GM18951 (cell line): ENCODE measurements around the gene SMIM1.
A peak's percentile ranks its signal among the peaks of the same experiment; 100 is the strongest.
"Not testable (repeated sequence)": the region's sequence is repeated elsewhere in the genome, so short reads cannot be mapped to it uniquely, and the experiment has no call there.

Experiments
- POLR2A ChIP-seq: IDR thresholded peaks from 4 replicates; pipeline ENCODE4 v1.6.1; 2011; ENCODE audit warnings: mild to moderate bottlenecking; ENCODE audit not compliant: insufficient read length, insufficient read depth; ENCODE audit errors: extremely low read depth
- in situ Hi-C: fragments of 300-500 bp; cut with MboI; formaldehyde crosslinking; loops from one replicate; pipeline ENCODE4 v1.12.0; 2022; ENCODE audit warnings: low sequenced_read_pairs, mixed read lengths, inconsistent platforms; ENCODE audit not compliant: unreplicated experiment

SMIM1 gene

DNA sequence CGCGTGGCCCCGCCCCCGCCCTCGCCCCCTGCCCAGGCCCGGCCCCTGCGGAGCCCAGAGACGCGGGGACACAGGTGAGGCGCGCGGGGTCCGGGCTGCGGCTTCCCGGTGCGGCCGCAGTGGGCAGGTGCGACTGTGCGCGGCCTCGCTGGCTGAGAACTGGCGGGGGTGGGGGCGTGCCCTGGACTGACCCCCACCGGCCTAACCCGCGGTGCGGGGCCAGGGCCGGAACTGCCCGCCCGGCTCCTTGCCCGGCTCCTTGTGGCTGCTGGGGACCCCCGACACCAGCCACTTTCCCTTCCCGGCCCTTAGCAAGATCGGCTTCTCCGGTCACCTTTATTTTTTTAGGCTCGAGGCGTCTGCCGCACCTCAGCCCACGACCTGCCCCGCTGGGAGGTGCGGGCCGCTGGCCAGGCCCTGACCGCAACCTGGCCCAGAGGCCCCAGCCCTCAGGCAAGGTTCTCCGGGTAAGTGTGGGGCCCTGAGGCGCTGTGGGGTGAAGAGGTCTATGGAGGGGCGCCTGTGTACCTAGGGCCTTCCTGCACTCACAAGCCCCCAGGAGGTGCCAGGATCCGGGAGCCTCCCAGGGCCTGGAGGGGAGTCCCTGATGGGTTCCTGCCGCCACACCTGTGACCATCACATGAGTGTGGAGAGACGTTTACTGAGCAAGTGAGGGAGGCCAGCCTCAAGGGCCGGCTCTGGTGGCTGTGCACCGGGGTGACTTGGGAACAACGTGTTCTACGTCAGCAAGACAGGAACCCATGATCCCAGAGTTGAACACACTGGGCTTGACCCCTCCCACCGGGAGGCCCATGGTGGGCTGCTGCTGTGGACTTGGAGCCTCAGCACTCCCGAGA, at the start of gene SMIM1:
SMIM1 (plus strand) TSS at position 35 of the 857 bp plus-strand sequence. CDS start 2,625 bp downstream, outside the sequence.
- TF ChIP-seq POLR2A: no peak

DNA sequence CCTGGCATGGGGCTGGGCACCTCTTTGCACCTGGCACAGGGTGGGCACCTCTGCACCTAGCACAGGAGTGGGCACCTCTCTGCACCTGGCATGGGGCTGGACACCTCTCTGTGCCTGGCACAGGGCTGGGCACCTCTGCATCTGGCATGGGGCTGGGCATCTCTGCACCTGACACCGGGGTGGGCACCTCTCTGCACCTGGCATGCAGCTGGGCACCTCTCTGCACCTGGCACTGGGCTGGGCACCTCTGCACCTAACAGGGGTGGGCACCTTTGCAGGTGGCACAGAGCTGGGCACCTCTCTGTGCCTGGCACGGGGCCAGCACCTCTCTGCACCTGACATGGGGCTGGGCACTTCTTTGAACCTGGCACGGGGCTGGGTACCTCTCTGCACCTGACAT, 49.7 kb upstream of the SMIM1 start:
- in situ Hi-C loops: no loop called here
- TF ChIP-seq POLR2A: no peak

More for the DNA sequence above, at the start of gene SMIM1:
- in situ Hi-C loops: no loop called here

DNA sequence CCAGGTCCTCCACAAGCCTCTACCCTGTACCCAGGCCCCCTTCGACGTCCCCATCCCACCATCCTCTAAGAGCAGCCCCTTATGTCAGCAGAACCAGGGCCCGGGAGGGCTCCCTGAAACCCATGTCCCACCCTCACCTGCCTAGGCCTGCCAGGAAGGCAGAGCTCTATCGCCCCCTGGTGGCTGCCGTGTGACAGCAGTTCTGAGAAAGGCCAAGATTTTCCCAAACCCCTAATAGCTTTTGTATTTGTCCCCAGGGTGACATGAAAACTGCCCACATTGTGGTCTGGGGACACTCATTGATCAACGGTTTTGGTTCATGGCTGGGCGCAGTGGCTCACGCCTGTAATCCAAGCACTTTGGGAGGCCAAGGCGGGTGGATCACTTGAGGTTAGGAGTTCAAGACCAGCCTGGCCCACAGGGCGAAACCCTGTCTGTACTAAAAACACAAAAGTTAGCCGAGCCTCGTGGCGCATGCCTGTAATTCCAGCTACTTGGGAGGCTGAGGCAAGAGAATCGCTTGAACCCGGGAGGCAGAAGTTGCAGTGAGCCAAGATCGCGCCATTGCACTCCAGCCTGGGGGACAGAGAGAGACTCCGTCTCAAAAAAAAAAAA, 48.0 kb upstream of the SMIM1 start:
- in situ Hi-C loops: not testable (repeated sequence)

GRCh38 chr1:3725366-3725765, 47.2 kb upstream of the SMIM1 start:
- in situ Hi-C loops: no loop called here
- no peak for TF ChIP-seq POLR2A

- TF ChIP-seq POLR2A: no peak
- in situ Hi-C loops: no loop called here
Measured at GRCh38 chr1:3727042-3727824, 45.3 kb upstream of the SMIM1 start.

DNA sequence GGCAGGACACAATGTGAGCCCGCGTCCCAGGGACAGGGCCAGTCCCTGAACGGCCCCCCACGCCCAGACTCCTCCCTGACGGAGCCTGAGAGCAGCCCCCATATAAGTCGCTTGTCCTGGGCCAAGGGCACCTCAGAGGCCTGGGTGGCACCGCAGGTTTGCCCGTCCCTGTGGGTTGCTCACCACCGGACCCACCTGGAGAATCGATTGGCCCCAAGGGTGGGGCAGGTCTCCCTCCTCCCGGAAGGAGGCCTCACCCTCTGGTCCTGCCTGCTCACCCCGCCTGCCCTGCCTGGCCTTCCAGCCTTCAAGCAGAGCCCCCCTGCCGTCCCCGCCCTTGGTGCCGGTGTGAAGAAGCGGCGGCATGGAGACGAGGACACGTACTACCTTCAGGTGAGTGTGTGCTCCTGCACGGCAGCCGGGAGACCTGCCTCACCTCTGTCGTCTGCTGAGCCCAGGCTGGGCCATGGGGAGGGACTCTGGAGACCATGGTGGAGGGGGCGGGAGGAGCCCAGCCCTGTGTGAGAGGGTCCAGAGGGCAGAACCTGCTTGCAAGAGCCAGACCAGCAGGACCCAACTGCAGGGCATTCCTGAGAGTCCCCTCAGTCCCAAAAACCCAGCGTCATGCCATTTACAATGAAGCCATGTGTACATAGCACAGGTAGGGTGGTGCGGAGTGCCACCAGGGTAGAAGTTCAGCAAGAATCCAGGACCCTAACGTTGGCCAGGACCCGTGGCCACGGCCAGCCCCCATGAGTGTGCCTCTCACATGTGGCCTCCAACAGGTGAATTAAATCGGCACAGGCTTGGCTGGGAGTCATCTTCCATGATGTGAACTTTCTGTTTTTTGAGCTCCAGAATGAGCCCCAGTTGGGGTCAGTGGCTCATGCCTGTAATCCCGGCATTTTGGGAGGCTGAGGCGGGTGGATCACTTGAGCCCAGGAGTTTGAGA, 44.4 kb upstream of the SMIM1 start:
- in situ Hi-C loops: no loop called here
- TF ChIP-seq POLR2A: no peak

- TF ChIP-seq POLR2A: no peak
- in situ Hi-C loops: no loop called here
Measured at GRCh38 chr1:3729594-3730542, 42.7 kb upstream of the SMIM1 start.

DNA sequence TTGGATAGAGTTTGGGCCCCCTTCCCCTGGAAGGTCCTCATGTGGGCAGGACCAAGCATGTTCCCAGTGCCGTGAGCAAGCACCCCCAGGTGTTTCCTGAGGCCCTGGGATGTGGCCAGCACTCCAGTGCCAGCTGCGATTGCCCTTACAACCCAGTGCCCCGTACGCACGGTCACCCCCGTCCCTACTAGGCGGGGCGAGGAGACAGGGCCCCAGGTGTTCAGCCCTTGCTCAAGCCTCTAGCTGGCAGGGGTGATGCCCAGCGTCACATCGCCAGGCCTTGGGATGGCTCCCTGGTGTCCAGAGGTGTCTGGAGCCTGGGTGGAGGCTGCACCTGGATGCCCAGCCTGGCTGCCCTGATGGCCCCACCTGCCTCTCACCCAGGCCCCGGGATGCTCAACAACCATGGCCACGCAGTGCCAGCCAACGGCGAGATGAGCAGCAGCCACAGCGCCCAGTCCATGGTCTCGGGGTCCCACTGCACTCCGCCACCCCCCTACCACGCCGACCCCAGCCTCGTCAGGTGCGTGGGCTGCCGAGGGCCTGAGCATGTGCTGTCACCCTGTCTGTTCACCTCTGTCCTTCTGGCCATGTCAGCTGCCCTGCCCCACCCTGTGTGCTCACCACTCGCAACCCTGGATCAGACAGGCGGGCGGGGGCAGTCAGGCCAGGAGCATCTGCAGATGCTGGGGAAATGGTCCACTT, 41.9 kb upstream of the SMIM1 start:
- TF ChIP-seq POLR2A: no peak
- in situ Hi-C loops: no loop called here

DNA sequence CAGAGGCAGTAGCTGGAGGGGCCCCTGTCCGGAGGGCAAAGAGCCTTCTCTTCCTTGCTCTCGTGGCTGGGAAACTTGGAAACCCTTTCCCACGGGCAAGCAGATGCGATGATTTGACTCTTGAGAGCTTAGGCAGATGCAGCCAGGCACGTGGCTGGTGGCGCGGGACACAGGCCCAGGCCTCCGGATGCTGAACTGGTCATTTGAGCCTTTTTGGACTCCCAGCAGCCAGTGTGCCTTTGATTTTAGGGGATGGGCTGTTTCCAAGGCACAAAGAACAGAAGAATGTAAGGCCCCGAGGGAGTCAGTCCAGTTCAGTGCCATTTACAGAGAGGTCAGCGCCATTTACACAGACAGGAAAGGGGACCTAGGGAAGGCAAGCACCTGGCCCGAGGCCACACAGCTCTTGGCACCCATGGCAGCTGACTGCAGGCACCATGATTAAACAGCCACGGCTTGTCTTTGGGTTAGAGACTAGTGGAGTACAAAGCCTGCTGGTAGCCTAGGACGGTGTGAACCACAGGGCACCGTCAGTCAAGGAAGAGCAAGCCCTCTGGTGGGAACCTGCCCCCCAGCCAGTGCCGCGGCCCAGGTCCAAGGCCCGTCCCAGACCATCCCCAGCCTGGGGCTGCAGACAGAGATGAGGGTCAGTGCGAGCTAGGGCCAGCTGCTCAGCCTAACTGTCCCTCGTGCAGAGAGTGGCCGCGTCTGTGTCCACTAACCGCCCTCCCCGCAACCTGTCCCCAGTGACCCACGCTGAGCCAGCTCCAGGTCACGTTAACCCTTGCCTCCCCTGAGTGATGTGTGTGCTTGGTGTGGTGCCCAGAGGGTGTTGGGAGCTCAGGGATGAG, 40.7 kb upstream of the SMIM1 start:
- in situ Hi-C loops: no loop called here
- peak; percentile 4 for TF ChIP-seq POLR2A

DNA sequence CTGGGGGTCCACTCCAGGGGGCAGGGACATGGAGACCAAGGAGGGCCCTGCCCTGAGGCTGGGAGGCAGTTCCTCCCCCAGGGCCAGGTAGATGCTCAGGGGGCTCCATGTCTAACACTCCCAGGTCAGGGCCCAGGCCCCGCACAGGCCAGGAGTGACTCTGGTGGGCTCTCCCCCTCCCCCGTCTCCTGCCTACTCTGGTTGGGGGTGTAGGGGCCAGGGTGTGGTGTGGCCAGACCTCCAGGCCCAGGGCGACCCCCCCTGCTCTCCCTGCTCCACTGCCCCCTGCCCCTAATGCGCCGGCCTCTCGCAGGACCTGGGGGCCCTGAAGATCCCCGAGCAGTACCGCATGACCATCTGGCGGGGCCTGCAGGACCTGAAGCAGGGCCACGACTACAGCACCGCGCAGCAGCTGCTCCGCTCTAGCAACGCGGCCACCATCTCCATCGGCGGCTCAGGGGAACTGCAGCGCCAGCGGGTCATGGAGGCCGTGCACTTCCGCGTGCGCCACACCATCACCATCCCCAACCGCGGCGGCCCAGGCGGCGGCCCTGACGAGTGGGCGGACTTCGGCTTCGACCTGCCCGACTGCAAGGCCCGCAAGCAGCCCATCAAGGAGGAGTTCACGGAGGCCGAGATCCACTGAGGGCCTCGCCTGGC, 40.0 kb upstream of the SMIM1 start:
- in situ Hi-C loops: no loop called here

More for the DNA sequence above, 40.0 kb upstream of the SMIM1 start:
- no peak for TF ChIP-seq POLR2A
